OCI-LY3 (cell line): ENCODE measurements around the gene INHBB.
"Not testable (repeated sequence)": the region's sequence is repeated elsewhere in the genome, so short reads cannot be mapped to it uniquely, and the experiment has no call there.

Experiments
- H2AFZ ChIP-seq: fragments of 200-600, 300-600 bp; shearing (Covaris generic); 2 replicates; pipeline ENCODE4 v1.6.0; 2014; ENCODE audit warnings: antibody characterized with exemption, low read depth, low read length
- H3K27ac ChIP-seq: fragments of 200-600, 300-600 bp; sonication (generic); 2 replicates; pipeline ENCODE4 v1.5.1; 2014; ENCODE audit warnings: mild to moderate bottlenecking, low read length, moderate library complexity, mixed read lengths
- H3K27me3 ChIP-seq: fragments of 200-600, 300-600 bp; sonication (generic); 2 replicates; pipeline ENCODE4 v1.6.1; 2014; ENCODE audit warnings: low read depth, low read length, mixed read lengths
- H3K36me3 ChIP-seq: fragments of 200-600, 300-600 bp; sonication (generic); replicated peaks from 2 replicates; pipeline ENCODE3; 2014; ENCODE audit warnings: low read depth, low read length, mixed read lengths
- H3K4me1 ChIP-seq: fragments of 300-600, 200-600 bp; sonication (generic); 2 replicates; pipeline ENCODE4 v1.6.1; 2014; ENCODE audit warnings: low read length, mixed read lengths
- H3K4me2 ChIP-seq: fragments of 200-600, 300-600 bp; sonication (generic); 2 replicates; pipeline ENCODE4 v1.6.1; 2014; ENCODE audit warnings: low read length, mixed read lengths
- H3K4me3 ChIP-seq: fragments of 300-600, 200-600 bp; sonication (generic); 2 replicates; pipeline ENCODE4 v1.5.1; 2014; ENCODE audit warnings: antibody characterized with exemption, mild to moderate bottlenecking, low read length, moderate library complexity
- H3K79me2 ChIP-seq: fragments of 300-600, 200-600 bp; shearing (Covaris generic); 2 replicates; pipeline ENCODE4 v1.6.1; 2014; ENCODE audit warnings: mild to moderate bottlenecking, low read length, mixed read lengths
- H3K9ac ChIP-seq: fragments of 300-600, 200-600 bp; shearing (Covaris generic); 2 replicates; pipeline ENCODE4 v1.6.0; 2014; ENCODE audit warnings: mild to moderate bottlenecking, low read length, moderate library complexity
- H3K9me3 ChIP-seq: fragments of 200-600, 300-600 bp; shearing (Covaris generic); 2 replicates; pipeline ENCODE4 v1.6.1; 2014; ENCODE audit warnings: low read length, mixed read lengths; ENCODE audit not compliant: insufficient read depth
- H4K20me1 ChIP-seq: fragments of 200-600, 300-600 bp; sonication (generic); 2 replicates; pipeline ENCODE4 v1.6.1; 2016; ENCODE audit warnings: low read length, mixed read lengths; ENCODE audit not compliant: insufficient read depth
- EZH2phosphoT487 ChIP-seq: fragments of 200-600 bp; shearing (Covaris generic); IDR thresholded peaks from 2 replicates; pipeline ENCODE4 v1.6.1; 2018; ENCODE audit warnings: antibody characterized with exemption, mixed run types, low read depth
- TF ChIP-seq, protein P1 (sequence below): fragments of 200-600, 300-600 bp; sonication (generic); IDR thresholded peaks from 2 replicates; pipeline ENCODE4 v1.5.1; 2014; ENCODE audit warnings: antibody characterized with exemption, low read length, low read depth

INHBB gene

DNA sequence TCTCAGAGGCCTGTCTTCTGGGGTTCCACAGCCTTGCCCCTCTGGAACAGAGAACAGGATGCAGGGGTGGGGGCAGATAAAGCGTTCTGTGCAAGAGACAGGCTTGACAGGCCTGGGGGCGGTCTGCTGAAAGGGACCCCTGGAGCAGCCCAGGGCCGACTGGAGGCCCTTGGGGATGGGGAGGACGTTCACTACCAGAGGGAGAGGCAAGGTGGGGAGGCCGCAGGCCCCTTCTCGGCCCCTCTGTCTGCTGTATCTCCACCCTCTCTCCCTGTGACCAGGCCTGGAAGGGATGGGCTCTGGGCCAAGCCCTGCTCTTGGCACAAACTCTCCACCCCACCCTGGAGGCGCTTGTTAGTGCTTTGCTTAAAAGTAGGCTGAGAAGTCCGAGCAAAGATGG is 27.3 kb upstream of the INHBB start:
- no peak overlapping the region for H3K27ac ChIP-seq
- no peak overlapping the region for H2AFZ ChIP-seq
- no peaks in the 10 kb centered on the region for H3K36me3 ChIP-seq
- H3K4me3 ChIP-seq: no peak overlapping the region
- H3K27me3 ChIP-seq: no peaks in the 10 kb centered on the region; the same call in 1 of the 2 replicates
- TF ChIP-seq, protein P1, sequence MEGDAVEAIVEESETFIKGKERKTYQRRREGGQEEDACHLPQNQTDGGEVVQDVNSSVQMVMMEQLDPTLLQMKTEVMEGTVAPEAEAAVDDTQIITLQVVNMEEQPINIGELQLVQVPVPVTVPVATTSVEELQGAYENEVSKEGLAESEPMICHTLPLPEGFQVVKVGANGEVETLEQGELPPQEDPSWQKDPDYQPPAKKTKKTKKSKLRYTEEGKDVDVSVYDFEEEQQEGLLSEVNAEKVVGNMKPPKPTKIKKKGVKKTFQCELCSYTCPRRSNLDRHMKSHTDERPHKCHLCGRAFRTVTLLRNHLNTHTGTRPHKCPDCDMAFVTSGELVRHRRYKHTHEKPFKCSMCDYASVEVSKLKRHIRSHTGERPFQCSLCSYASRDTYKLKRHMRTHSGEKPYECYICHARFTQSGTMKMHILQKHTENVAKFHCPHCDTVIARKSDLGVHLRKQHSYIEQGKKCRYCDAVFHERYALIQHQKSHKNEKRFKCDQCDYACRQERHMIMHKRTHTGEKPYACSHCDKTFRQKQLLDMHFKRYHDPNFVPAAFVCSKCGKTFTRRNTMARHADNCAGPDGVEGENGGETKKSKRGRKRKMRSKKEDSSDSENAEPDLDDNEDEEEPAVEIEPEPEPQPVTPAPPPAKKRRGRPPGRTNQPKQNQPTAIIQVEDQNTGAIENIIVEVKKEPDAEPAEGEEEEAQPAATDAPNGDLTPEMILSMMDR: no peak
- no peak for TF ChIP-seq EZH2phosphoT487
- 0 out of 2 replicates have a peak, but pooled peaks cover under 1% of the 10 kb centered on the region for H3K4me1 ChIP-seq
- H3K79me2 ChIP-seq: no peaks in the 10 kb centered on the region
- no peak overlapping the region for H3K4me2 ChIP-seq
- no peaks in the 10 kb centered on the region for H4K20me1 ChIP-seq
- H3K9me3 ChIP-seq: no peaks in the 10 kb centered on the region
- H3K9ac ChIP-seq: no peak overlapping the region

DNA sequence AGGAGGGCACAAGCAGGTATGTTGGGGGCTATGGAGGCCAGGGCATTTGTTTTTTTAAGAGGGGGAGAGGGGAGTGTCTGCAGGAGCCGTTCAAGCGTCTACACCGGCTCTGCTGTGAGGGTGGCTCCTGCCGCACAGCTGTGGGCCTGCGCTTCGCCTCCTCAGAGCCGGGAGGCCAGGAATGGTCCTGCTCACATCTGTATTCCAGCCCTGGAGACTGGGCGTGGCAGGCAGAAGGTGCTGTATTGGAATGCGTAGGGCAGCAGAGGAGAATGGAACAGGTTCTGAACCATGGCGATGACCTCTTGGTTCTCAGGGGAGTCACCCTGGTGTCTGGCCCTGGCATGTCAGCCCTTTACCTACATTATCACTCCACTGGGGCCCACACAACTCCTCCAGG is 26.8 kb upstream of the INHBB start:
- Histone ChIP-seq H3K79me2 (no peaks in the 10 kb centered on the region), H3K4me2 (no peak overlapping the region), H3K4me3 (no peak overlapping the region), H4K20me1 (no peaks in the 10 kb centered on the region), H3K9me3 (no peaks in the 10 kb centered on the region), H3K27me3 (no peaks in the 10 kb centered on the region; the same call in 1 of the 2 replicates), H3K9ac (no peak overlapping the region), H2AFZ (no peak overlapping the region), H3K4me1 (no peaks in the 10 kb centered on the region), H3K36me3 (no peaks in the 10 kb centered on the region), H3K27ac (no peak overlapping the region)
- TF ChIP-seq EZH2phosphoT487: no peak
- TF ChIP-seq, protein P1: no peak

DNA sequence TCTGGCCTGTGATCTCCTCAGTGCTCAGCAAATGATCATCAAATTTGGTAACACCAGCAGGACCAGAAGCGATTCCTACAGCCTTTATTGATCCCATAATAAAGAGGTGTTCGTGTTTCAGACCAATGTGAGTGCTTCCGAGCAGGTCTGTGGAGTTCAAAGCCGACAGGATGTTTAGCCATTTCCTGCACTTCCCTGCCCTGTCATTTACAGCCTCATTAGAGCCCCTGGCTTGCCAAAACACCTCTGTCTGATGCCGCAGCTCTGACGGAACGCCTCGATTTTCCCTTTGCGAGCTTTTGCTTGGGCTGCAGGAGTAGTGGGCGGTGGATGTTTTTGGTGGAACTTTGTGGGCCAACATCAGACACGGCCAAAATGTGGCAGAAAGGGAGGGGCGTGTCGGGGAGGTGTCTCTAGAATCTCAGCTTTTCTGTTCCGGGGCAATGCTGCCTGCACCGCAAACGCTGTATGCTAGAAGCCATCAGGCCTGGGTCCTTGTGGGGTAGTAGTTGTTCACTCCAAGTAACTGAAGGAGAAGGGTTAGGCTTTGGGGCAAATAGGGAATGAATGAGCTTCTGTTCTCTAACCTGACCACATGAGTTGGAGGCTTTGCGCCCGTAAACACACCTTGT is 26.1 kb upstream of the INHBB start:
- Histone ChIP-seq H3K4me3 (no peak overlapping the region), H3K27ac (no peak overlapping the region), H3K9me3 (no peaks in the 10 kb centered on the region), H3K4me2 (no peak overlapping the region), H3K9ac (no peak overlapping the region), H4K20me1 (no peaks in the 10 kb centered on the region), H3K79me2 (no peaks in the 10 kb centered on the region), H2AFZ (no peak overlapping the region), H3K4me1 (no peaks in the 10 kb centered on the region), H3K27me3 (no peaks in the 10 kb centered on the region), H3K36me3 (no peaks in the 10 kb centered on the region)
- TF ChIP-seq, protein P1: no peak
- no peak for TF ChIP-seq EZH2phosphoT487

DNA sequence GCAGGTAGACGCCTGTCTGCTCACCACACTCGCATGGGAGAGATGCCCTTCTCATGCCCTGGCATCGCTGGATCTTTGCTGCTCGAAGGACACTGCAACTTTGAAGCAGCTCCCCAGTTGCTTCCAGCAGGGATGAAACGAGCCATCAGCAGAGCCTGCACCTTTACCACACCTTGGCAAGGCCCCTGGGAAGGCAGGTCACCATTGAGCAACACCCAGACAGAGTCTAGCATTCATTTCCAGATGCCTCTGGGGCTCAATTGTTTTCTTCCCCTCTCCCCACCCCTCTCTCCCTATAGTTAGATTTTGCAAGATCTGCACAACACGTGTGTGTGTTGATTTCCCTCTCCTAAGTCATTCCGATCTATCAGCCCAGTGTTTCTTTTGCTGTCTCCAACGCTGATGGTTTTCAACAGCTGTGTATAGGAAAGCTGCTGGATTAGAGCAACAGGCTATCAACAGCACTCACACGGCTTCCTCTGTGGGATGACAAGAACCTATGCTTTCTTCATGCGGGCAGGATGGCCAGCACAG is 25.6 kb upstream of the INHBB start:
- H2AFZ ChIP-seq: no peak overlapping the region
- no peaks in the 10 kb centered on the region for H3K27me3 ChIP-seq
- no peak overlapping the region for H3K4me2 ChIP-seq
- no peak overlapping the region for H3K4me3 ChIP-seq
- no peaks in the 10 kb centered on the region for H3K9me3 ChIP-seq
- no peak overlapping the region for H3K9ac ChIP-seq
- H3K79me2 ChIP-seq: no peaks in the 10 kb centered on the region
- H3K4me1 ChIP-seq: no peaks in the 10 kb centered on the region
- H3K36me3 ChIP-seq: no peaks in the 10 kb centered on the region
- no peak overlapping the region for H3K27ac ChIP-seq
- no peaks in the 10 kb centered on the region for H4K20me1 ChIP-seq
- TF ChIP-seq, protein P1: no peak
- no peak for TF ChIP-seq EZH2phosphoT487

DNA sequence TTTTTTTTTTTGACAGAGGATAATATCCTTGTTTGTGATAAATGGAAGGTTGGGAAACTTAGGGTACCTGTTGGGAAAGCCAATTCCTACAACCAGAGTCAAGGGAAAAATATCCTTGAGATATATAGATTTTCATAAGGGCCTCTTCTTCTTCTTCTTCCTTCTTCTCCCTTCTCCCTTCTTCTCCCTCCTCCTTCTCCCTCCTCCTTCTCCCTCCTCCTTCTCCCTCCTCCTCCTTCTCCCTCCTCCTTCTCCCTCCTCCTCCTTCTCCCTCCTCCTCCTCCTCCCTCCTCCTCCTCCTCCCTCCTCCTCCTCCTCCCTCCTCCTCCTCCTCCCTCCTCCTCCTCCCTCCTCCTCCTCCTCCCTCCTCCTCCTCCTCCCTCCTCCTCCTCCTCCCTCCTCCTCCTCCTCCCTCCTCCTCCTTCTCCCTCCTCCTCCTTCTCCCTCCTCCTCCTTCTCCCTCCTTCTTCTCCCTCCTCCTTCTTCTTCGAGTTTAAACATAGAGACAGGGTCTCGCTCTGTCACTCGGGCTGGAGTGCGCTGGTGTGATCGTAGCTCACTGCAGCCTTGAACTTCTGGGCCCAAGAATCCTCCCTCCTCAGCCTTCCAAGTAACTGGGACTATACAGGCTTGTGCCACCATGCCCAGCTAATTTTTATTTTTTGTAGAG is 24.9 kb upstream of the INHBB start:
- not testable (repeated sequence) for H3K27ac ChIP-seq, H3K9ac ChIP-seq, H3K9me3 ChIP-seq, H3K4me1 ChIP-seq, H4K20me1 ChIP-seq, H2AFZ ChIP-seq, H3K36me3 ChIP-seq, H3K4me3 ChIP-seq, H3K79me2 ChIP-seq, H3K27me3 ChIP-seq, H3K4me2 ChIP-seq
